ENCODE data around the gene MARCKSL1. TPM values are rescaled to one million over a fixed set of nuclear protein-coding genes. Genes with fewer than 3 reads are reported as not detected.

MARCKSL1 gene
- total and polyA plus RNA-seq, 11 donors = 6.8 to 44.0 (median 12.1) TPM

- Histone ChIP-seq H3K27ac (no peak overlapping the region), H3K9me3 (no peaks in the 10 kb centered on the region), H3K27me3 (no peaks in the 10 kb centered on the region), H3K36me3 (peaks cover 0 to 74% (median 70%) of the 10 kb centered on the region in 9 donors), H3K4me3 (no peak overlapping the region), H3K4me1 (peaks cover 3 to 21% (median 15%) of the 10 kb centered on the region in 12 donors)
- intact Hi-C loops (cut with DNase I) = no loop called here
- DNase-seq (no peak), ATAC-seq (no peak)
- TF ChIP-seq, protein P1, sequence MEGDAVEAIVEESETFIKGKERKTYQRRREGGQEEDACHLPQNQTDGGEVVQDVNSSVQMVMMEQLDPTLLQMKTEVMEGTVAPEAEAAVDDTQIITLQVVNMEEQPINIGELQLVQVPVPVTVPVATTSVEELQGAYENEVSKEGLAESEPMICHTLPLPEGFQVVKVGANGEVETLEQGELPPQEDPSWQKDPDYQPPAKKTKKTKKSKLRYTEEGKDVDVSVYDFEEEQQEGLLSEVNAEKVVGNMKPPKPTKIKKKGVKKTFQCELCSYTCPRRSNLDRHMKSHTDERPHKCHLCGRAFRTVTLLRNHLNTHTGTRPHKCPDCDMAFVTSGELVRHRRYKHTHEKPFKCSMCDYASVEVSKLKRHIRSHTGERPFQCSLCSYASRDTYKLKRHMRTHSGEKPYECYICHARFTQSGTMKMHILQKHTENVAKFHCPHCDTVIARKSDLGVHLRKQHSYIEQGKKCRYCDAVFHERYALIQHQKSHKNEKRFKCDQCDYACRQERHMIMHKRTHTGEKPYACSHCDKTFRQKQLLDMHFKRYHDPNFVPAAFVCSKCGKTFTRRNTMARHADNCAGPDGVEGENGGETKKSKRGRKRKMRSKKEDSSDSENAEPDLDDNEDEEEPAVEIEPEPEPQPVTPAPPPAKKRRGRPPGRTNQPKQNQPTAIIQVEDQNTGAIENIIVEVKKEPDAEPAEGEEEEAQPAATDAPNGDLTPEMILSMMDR (IDR thresholded peaks at IDR 0.05) = no peak
- TF ChIP-seq POLR2A (IDR thresholded peaks at IDR 0.05) = no peak
- 83 to 87% (median 86%) methylated on average over 6 of the region's 6 CpGs for WGBS, 4 donors
Observed at GRCh38 chr1:32365445-32365844, 29.4 kb upstream of the MARCKSL1 start.

DNA sequence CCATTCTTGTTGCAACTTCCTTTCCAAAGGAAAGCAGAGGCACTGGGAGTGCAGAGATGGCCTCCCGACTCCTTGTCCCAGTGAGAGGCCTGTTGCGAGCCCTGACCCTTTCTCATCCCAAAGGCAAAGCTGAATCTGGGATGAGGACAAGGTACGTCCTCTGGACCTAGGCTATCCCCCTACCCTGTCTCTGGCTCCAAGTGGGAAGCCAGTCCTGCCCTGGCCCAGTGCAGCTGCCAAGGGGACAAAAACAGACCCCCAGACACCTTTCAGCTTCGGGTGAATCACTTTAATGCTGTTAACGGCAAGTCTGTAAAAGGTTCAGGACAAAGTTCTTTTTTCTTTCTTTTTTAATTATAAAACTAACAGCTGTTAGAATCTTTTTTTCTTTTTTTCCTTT lies 28.8 kb upstream of the MARCKSL1 start:
- Histone ChIP-seq H3K27me3 (no peaks in the 10 kb centered on the region), H3K36me3 (peaks cover 0 to 70% (median 64%) of the 10 kb centered on the region in 9 donors), H3K27ac (no peak overlapping the region), H3K4me1 (peaks cover 3 to 21% (median 15%) of the 10 kb centered on the region in 12 donors), H3K4me3 (no peak overlapping the region), H3K9me3 (no peaks in the 10 kb centered on the region)
- TF ChIP-seq, protein P1 (IDR thresholded peaks at IDR 0.05) = no peak
- no peak for TF ChIP-seq POLR2A (IDR thresholded peaks at IDR 0.05)
- intact Hi-C loops (cut with DNase I) = no loop called here
- 82 to 92% (median 90%) methylated on average over 5 of the region's 5 CpGs for WGBS, 4 donors
- ATAC-seq (no peak), DNase-seq (no peak)

- no peak overlapping the region for H3K4me3 ChIP-seq
- H3K27me3 ChIP-seq = no peaks in the 10 kb centered on the region
- intact Hi-C loops (cut with DNase I) = no loop called here
- H3K27ac ChIP-seq = no peak overlapping the region
- H3K9me3 ChIP-seq = no peaks in the 10 kb centered on the region
- ATAC-seq = no peak
- no peak for DNase-seq
- H3K4me1 ChIP-seq = peaks cover 3 to 21% (median 15%) of the 10 kb centered on the region in 12 donors
- H3K36me3 ChIP-seq = peaks cover 0 to 59% (median 53%) of the 10 kb centered on the region in 9 donors
- no peak for TF ChIP-seq POLR2A (IDR thresholded peaks at IDR 0.05)
- TF ChIP-seq, protein P1 (IDR thresholded peaks at IDR 0.05) = no peak
- WGBS, 4 donors = 88 to 96% (median 92%) methylated on average over 10 to 12 of the region's 12 CpGs
Observed at GRCh38 chr1:32363713-32364112, 27.7 kb upstream of the MARCKSL1 start.

DNA sequence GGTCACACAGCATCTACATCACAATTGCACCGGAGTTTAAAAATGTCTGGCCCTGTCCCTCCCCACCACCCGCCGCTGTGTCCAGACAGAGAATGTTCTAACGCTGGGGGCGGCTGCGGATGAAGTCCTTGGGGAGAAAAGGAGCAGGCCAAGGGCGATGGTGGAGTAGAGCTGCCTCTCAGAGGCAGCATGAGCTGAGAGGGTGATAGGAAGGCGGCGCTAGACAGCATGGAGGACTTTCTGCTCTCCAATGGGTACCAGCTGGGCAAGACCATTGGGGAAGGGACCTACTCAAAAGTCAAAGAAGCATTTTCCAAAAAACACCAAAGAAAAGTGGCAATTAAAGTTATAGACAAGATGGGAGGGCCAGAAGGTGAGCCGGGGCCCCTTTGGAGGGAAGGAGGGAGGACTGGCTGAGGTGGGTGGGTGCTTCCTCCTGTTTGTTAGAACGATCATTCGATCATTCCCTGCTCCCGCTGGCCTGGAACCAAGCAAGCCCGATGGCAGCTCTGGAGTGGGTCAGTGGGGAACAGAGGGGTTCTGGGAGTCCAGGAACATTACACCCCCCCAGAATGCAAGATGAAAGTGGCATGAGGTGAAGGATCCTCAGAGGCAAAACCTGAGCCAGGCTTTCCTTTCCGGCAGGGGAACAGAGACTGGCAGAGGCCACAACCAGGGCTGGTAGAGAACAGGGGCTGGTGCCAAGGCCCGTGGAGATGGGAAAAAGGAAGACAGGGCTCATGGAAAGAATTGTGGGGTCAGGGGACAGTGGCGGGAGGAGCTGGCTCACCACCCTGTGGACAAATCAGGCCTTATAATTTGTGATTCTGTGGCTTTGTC lies 26.7 kb upstream of the MARCKSL1 start, which contains the start of the genes FAM229A and TSSK3:
TSS of gene FAM229A (minus strand) at position 12 of the 840 bp plus-strand sequence. CDS start 394 bp downstream, outside the sequence.
TSS of gene TSSK3 (plus strand) at position 66 of the 840 bp plus-strand sequence. CDS start at position 229, 163 bp downstream.
- peaks cover 0 to 49% (median 42%) of the 10 kb centered on the region in 9 donors for H3K36me3 ChIP-seq
- intact Hi-C loops (cut with DNase I) = no loop called here
- ATAC-seq = peak in 3 of 4 donors; percentile 16 to 39 (median 16)

More for the DNA sequence above, 26.7 kb upstream of the MARCKSL1 start, which contains the start of the genes FAM229A and TSSK3:
- H3K4me1 ChIP-seq = peaks cover 3 to 26% (median 15%) of the 10 kb centered on the region in 12 donors
- peak within 1 kb of the TSS in 7 of 12 donors; percentile 9 to 63 (median 30) for H3K27ac ChIP-seq
- WGBS, 4 donors = 53 to 66% (median 55%) methylated on average over 17 of the region's 17 CpGs
- no peak for TF ChIP-seq POLR2A (IDR thresholded peaks at IDR 0.05)
- TF ChIP-seq, protein P1 (IDR thresholded peaks at IDR 0.05) = no peak
- peak in 1 of 5 donors; percentile 20 for DNase-seq
- H3K27me3 ChIP-seq = no peaks in the 10 kb centered on the region
- H3K4me3 ChIP-seq = peak within 1 kb of the TSS; percentile 10 to 58 (median 48)
- no peaks in the 10 kb centered on the region for H3K9me3 ChIP-seq
